ENCODE data around the gene ACY1. TPM values are rescaled to one million over a fixed set of nuclear protein-coding genes. Genes with fewer than 3 reads are reported as not detected.

Gene ACY1
- total RNA-seq, 2 donors from 2014 or later: 31.1 to 40.2 TPM

- ATAC-seq (no peak), DNase-seq (peak in 1 of 4 donors; percentile 7)
- TF ChIP-seq, protein P1, sequence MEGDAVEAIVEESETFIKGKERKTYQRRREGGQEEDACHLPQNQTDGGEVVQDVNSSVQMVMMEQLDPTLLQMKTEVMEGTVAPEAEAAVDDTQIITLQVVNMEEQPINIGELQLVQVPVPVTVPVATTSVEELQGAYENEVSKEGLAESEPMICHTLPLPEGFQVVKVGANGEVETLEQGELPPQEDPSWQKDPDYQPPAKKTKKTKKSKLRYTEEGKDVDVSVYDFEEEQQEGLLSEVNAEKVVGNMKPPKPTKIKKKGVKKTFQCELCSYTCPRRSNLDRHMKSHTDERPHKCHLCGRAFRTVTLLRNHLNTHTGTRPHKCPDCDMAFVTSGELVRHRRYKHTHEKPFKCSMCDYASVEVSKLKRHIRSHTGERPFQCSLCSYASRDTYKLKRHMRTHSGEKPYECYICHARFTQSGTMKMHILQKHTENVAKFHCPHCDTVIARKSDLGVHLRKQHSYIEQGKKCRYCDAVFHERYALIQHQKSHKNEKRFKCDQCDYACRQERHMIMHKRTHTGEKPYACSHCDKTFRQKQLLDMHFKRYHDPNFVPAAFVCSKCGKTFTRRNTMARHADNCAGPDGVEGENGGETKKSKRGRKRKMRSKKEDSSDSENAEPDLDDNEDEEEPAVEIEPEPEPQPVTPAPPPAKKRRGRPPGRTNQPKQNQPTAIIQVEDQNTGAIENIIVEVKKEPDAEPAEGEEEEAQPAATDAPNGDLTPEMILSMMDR (IDR thresholded peaks at IDR 0.05): no peak
- no peak for TF ChIP-seq POLR2A (IDR thresholded peaks at IDR 0.05)
- Histone ChIP-seq H3K4me1 (peaks cover 30% of the 10 kb centered on the region), H3K4me3 (no peak overlapping the region), H3K27ac (no peak overlapping the region), H3K9me3 (no peaks in the 10 kb centered on the region), H3K27me3 (no peaks in the 10 kb centered on the region), H3K36me3 (replicated peaks in 1 of 2; ENCODE audit: insufficient read depth in 1 of 2, low read depth in 2 of 2) (no peaks in the 10 kb centered on the region)
- WGBS, 2 donors: 82 to 89% methylated on average over 6 to 11 of the region's 11 CpGs
- intact Hi-C loops (cut with DNase I): loop anchor here (10.0 kb wide), 1 partner anchor 50 kb away; the partner anchor contains the start of gene RPL29
Observed at GRCh38 chr3:51944451-51945021, 38.8 kb upstream of the ACY1 start.

GRCh38 chr3:51945031-51945840 is 38.1 kb upstream of the ACY1 start:
- H3K27me3 ChIP-seq: no peaks in the 10 kb centered on the region
- WGBS, 2 donors: 74 to 89% methylated on average over 13 to 18 of the region's 18 CpGs
- no peak for TF ChIP-seq POLR2A (IDR thresholded peaks at IDR 0.05)
- TF ChIP-seq, protein P1 (IDR thresholded peaks at IDR 0.05): no peak
- peak in 1 of 4 donors; percentile 15 for DNase-seq
- no peaks in the 10 kb centered on the region for H3K9me3 ChIP-seq
- peaks cover 25% of the 10 kb centered on the region for H3K4me1 ChIP-seq
- no peak for ATAC-seq
- no peak overlapping the region for H3K4me3 ChIP-seq
- intact Hi-C loops (cut with DNase I): loop anchor here (10.0 kb wide), 1 partner anchor 50 kb away; the partner anchor contains the start of gene RPL29
- no peaks in the 10 kb centered on the region for H3K36me3 ChIP-seq (replicated peaks in 1 of 2; ENCODE audit: insufficient read depth in 1 of 2, low read depth in 2 of 2)
- H3K27ac ChIP-seq: no peak overlapping the region

- H3K4me3 ChIP-seq: no peak overlapping the region
- no peaks in the 10 kb centered on the region for H3K9me3 ChIP-seq
- intact Hi-C loops (cut with DNase I): loop anchor here (10.0 kb wide), 1 partner anchor 49 kb away; the partner anchor contains the start of gene RPL29
- no peaks in the 10 kb centered on the region for H3K36me3 ChIP-seq (replicated peaks in 1 of 2; ENCODE audit: insufficient read depth in 1 of 2, low read depth in 2 of 2)
- H3K27me3 ChIP-seq: no peaks in the 10 kb centered on the region
- DNase-seq (peak in 1 of 4 donors; percentile 9), ATAC-seq (no peak)
- 82 to 87% methylated on average over 9 to 14 of the region's 14 CpGs for WGBS, 2 donors
- no peak overlapping the region for H3K27ac ChIP-seq
- peaks cover 17% of the 10 kb centered on the region for H3K4me1 ChIP-seq
- TF ChIP-seq POLR2A (IDR thresholded peaks at IDR 0.05): no peak
- TF ChIP-seq, protein P1 (IDR thresholded peaks at IDR 0.05): no peak
Observed at GRCh38 chr3:51945926-51946705, 37.2 kb upstream of the ACY1 start.

DNA sequence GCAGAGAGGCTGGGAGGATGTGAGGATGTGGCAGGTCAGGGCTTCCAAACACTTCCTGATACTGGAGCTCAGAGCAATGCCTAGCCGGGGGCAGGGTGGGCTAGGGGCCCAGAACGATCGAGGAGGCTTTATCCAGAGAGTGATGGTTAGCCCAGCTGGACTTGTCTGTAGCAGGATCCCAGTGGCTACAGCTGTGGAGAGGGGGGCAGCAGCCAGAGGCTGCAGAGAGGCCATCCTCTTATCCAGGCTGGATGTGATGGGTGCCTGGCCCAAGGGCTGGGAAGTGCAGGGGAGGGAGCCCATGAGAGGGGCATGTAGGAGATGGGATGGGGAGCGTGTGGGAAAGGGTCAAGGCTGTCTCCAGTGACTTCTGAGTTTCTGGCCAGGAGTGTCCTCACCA is 36.5 kb upstream of the ACY1 start:
- H3K27ac ChIP-seq: no peak overlapping the region
- DNase-seq: no peak
- H3K36me3 ChIP-seq (replicated peaks in 1 of 2; ENCODE audit: insufficient read depth in 1 of 2, low read depth in 2 of 2): no peaks in the 10 kb centered on the region
- intact Hi-C loops (cut with DNase I): loop anchor here (10.0 kb wide), 1 partner anchor 48 kb away; the partner anchor contains the start of gene RPL29
- no peak overlapping the region for H3K4me3 ChIP-seq
- WGBS, 2 donors: 65 to 66% methylated on average over 3 to 4 of the region's 4 CpGs
- TF ChIP-seq, protein P1 (IDR thresholded peaks at IDR 0.05): no peak
- TF ChIP-seq POLR2A (IDR thresholded peaks at IDR 0.05): no peak
- no peak for ATAC-seq
- no peaks in the 10 kb centered on the region for H3K27me3 ChIP-seq
- no peaks in the 10 kb centered on the region for H3K9me3 ChIP-seq
- H3K4me1 ChIP-seq: peaks cover 13% of the 10 kb centered on the region

Data from body of pancreas (tissue), 4 donors.